Measurements from ENCODE around the gene OVAAL.

Gene OVAAL

DNA sequence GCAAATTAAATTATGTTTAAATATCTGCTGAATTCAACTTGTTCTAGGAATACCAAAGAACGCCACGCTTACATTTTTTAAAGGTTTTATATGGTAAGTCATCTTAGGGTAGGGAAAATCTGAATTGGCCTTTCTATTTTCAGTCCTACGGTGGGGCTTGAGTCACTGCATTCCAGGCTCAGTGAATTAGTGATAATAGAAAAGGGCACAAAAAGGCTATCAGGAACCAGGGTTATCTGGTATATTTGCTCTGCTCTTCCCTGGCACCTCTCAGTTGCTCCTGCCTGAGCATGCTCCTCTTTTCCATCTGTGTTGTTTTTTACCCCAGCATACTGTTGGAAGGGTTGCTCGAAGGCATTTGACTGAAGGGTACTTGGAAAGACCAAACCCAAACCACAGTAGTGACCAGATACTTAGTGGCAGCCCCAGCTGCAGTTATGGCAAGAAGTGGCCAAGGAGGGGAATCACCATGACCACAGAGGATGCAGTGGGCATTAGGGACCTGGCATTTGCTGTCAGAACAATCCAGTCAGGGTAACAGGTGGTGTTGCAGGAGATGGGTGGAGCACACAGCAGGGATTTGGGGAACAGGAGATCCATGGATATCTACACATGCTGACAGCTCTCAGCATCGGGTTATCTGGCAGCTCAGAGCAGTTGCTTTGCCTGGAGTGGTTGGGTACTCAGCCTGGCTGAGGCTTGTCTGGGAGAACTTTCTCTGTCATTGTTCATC lies 2.3 kb downstream of the OVAAL start:
- no peak overlapping the region for H3K4me3 ChIP-seq (ENCODE audit: low read depth, low read length)
- TF ChIP-seq, protein P1, sequence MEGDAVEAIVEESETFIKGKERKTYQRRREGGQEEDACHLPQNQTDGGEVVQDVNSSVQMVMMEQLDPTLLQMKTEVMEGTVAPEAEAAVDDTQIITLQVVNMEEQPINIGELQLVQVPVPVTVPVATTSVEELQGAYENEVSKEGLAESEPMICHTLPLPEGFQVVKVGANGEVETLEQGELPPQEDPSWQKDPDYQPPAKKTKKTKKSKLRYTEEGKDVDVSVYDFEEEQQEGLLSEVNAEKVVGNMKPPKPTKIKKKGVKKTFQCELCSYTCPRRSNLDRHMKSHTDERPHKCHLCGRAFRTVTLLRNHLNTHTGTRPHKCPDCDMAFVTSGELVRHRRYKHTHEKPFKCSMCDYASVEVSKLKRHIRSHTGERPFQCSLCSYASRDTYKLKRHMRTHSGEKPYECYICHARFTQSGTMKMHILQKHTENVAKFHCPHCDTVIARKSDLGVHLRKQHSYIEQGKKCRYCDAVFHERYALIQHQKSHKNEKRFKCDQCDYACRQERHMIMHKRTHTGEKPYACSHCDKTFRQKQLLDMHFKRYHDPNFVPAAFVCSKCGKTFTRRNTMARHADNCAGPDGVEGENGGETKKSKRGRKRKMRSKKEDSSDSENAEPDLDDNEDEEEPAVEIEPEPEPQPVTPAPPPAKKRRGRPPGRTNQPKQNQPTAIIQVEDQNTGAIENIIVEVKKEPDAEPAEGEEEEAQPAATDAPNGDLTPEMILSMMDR (IDR thresholded peaks at IDR 0.05; ENCODE audit: control insufficient read depth, extremely low read depth, insufficient read depth): no peak
- no peak for DNase-seq (ENCODE audit: low read depth)

DNA sequence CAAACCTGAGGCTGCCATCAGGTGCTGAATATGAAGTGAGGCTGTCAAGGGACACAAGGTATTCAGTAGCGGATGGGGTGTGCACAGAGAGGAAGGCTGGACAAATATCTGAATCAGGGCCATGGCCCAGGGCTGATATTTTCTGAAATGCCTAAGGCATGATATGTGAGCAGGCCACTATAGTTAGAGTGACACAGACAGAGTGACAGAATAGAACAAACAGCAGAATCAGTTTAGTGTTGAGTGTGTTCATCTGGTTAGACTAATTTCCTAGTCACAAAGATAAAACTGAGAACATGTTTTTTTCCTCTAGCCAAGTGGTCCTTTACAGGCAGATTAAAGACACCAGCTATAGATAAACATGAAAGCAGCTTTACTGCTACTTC lies 3.9 kb downstream of the OVAAL start:
- DNase-seq (ENCODE audit: low read depth): no peak
- TF ChIP-seq, protein P1 (IDR thresholded peaks at IDR 0.05; ENCODE audit: control insufficient read depth, extremely low read depth, insufficient read depth): no peak
- H3K4me3 ChIP-seq (ENCODE audit: low read depth, low read length): no peak overlapping the region

DNA sequence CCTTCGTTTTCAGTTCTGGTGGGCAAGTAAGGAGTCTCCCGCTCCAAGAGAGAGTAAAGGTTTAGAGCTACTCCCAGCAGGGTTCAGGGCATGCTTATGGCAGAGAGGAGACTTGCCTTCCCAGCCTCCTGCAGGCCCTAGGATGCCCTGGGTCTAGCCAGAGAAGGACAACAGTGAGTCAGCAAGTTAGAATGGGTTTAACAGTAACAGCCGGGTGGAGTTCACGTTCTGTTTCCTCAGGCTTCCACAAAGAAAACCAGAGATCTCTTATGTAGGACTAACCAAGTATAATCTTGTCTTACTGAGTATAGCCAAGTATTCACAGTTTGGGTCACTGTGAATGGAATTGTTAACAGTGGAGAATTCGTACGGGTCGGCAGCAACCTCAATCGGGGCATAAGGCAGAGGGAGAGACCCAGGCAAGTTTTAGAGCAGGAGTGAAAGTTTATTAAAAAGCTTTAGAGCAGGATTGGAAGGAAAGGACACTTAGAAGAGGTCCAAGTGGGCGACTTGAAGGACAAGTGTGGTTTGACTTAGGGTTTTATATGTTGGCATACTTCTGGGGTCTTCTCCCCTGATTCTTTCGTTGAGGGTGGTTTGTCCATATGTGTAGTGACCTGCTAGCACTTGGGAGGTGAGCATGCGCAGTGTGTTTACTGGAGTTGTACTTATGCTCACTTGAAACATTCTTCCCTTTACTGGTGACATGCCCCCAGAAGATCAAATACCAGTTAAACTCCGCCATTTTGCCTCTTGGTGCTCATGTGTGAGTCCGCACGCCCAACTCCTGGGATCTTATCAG lies 4.5 kb downstream of the OVAAL start:
- DNase-seq (ENCODE audit: low read depth): no peak
- TF ChIP-seq, protein P1 (IDR thresholded peaks at IDR 0.05; ENCODE audit: control insufficient read depth, extremely low read depth, insufficient read depth): no peak
- H3K4me3 ChIP-seq (ENCODE audit: low read depth, low read length): no peak overlapping the region

DNA sequence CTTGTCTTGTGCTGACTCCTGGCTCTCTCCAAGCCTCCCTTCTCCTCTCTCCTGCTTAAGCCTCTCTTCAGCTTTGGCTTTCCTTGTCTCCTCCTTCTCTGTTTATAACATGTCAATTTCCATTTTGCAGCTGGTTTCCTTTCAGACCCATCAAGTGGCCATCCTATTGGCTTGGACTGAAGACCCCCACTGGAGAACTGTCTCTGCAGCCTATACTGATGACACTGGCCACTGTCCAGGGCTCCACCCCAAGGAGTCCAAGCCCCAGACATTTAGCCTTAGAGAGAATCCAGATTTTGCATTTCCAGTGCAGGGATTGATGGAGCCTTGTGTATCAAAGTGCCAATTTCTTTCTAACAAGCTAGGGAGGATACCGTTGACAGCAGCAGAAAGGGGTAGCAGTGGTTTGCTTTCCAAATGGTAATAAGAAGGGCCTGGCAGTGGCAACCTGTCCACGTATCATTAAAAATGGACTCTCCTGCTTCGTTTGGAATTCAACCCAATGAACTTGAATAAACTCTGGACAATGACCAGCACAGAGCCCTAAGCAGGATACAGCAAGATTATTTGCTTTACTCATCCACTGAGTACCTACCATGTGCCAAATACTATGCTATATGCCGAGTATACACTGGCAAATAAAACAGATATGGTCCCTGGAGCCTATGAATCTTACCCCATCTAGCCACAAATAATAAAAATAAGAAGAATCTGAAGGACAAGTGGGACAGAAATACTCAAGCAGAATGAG lies 6.5 kb downstream of the OVAAL start:
- H3K4me3 ChIP-seq (ENCODE audit: low read depth, low read length): no peak overlapping the region
- no peak for DNase-seq (ENCODE audit: low read depth)
- TF ChIP-seq, protein P1 (IDR thresholded peaks at IDR 0.05; ENCODE audit: control insufficient read depth, extremely low read depth, insufficient read depth): no peak

DNA sequence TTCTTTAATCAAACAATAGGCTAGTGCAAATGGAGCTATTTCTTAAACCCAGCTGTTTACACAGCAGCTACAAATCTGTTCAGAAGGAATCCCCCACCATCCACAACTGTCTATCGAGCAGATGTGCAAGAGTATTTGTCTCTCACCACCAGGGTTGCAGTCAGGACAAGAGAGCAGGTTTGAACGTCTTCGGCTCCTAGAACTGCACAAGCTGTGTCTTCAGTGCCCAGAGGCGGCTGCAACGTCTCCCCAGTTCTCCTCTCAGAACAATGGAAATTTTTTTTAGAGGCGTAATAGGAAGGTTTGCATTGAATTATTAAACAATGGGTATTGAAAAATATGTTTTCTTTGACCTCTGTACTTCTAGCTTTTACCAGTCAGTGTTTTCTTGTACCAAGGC lies 7.3 kb downstream of the OVAAL start:
- TF ChIP-seq, protein P1 (IDR thresholded peaks at IDR 0.05; ENCODE audit: control insufficient read depth, extremely low read depth, insufficient read depth): no peak

DNA sequence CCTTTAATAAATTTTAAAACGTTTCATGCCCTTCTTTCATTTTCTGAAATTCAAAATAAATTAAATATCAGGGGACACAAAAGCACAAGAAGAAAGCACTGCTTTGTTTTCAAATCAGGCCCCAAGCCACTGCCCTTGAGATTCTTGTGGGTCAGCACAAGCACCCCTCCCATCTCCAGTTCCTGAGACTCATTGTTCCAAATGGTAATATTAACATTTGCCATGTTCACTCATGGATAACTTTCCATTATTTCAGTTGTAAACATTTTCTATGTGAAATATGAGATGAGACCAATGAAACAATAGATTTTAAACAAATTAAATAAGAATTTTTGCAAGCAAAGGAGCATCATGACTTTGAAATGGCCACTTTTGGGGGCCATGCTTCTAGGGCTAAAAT lies 7.7 kb downstream of the OVAAL start:
- DNase-seq (ENCODE audit: low read depth): no peak
- no peak overlapping the region for H3K4me3 ChIP-seq (ENCODE audit: low read depth, low read length)
- TF ChIP-seq, protein P1 (IDR thresholded peaks at IDR 0.05; ENCODE audit: control insufficient read depth, extremely low read depth, insufficient read depth): no peak

More for the DNA sequence above, 7.3 kb downstream of the OVAAL start:
- H3K4me3 ChIP-seq (ENCODE audit: low read depth, low read length): no peak overlapping the region
- DNase-seq (ENCODE audit: low read depth): no peak

Measured in LNCaP clone FGC (cell line).